GM12892 (cell line): ENCODE results near the gene LEF1.

Source experiments
- POLR2AphosphoS5 ChIP-seq: IDR thresholded peaks from 2 replicates; pipeline ENCODE4 v1.6.1; 2011; ENCODE audit warnings: low read depth, low read length, control low read depth
- TAF1 ChIP-seq: IDR thresholded peaks from 2 replicates; pipeline ENCODE4 v1.6.1; 2011; ENCODE audit warnings: low read depth, mild to moderate bottlenecking, control low read depth, low read length, borderline replicate concordance

GRCh38 chr4:108156391-108156790 is 12.3 kb downstream of the LEF1 start:
- TF ChIP-seq POLR2AphosphoS5 = no peak
- TF ChIP-seq TAF1 = no peak
